Stimulated activated CD4-positive, alpha-beta T cell treated with anti-CD3 and anti-CD28 coated beads, Interleukin-12 subunit alpha, Interleukin-12 subunit beta, amount 100 ng/mL, for 4 hours (primary cell): ENCODE measurements around the gene SDHD.
A peak's percentile ranks its signal among the peaks of the same experiment; 100 is the strongest.
"Not testable (repeated sequence)": the region's sequence is repeated elsewhere in the genome, so short reads cannot be mapped to it uniquely, and the experiment has no call there.

Experiments used
- DNase-seq: peaks from one replicate; pipeline ENCODE4 v3.0.0-alpha.2; 2020

Gene SDHD

DNA sequence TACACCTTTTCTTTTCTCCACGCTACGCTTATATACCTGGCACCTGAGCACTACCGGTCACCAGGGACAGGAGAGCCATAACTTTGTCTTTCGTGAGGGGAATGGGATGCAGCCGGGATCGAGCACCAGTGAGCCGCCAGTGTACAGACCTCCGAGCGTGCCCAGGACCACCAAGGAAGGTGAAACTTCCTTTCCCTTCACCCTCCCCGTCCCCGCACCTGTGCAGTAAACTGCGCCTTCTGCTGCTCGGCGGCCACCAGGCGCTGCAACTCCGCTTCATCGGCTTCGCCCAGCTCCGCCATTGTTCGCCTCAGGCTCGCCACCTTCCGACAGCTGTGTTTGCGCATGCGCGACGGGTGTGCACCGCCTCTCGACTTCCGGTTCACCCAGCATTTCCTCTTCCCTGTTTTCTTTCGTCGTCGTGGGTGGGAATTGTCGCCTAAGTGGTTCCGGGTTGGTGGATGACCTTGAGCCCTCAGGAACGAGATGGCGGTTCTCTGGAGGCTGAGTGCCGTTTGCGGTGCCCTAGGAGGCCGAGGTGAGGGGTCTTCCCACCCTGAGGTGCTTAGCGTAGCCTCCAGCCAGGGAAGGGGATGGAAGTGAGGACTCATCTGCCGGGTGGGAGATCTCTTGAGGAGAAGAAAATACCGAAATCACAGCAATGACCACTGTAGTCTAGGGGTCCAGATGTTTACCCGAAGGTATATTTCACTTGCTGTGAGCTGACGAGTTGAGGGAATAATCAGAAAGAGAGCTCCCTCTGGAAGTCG, at the start of gene SDHD, which contains the start of gene TIMM8B:
Gene SDHD, plus strand, starts transcription at position 452 of the 770 bp plus-strand sequence. Its CDS starts 35 bp downstream, at position 487.
Gene TIMM8B, minus strand, starts transcription at position 335 of the 770 bp plus-strand sequence. Its CDS starts 33 bp downstream, at position 302.
- DNase-seq, result peak; percentile 89

DNA sequence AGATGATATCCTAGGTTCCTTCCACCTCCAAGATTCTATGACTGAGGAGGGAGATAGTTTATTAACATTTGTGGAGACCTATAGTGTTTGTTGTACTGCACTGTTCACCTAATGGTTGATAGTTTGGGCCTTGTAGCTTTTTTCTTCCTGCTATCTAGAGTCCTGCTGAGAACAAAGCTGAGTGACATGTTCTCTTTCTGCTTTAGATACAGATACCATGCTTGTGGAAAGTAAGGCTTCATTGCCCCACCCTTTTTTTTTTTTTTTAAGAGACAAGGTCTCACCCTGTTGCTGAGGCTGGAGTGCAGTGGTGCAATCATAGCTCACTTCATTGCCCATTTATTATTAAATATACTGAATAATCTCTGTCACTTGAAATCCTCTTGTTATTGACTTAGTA, 49.1 kb upstream of the SDHD start:
- DNase-seq, result no peak

DNA sequence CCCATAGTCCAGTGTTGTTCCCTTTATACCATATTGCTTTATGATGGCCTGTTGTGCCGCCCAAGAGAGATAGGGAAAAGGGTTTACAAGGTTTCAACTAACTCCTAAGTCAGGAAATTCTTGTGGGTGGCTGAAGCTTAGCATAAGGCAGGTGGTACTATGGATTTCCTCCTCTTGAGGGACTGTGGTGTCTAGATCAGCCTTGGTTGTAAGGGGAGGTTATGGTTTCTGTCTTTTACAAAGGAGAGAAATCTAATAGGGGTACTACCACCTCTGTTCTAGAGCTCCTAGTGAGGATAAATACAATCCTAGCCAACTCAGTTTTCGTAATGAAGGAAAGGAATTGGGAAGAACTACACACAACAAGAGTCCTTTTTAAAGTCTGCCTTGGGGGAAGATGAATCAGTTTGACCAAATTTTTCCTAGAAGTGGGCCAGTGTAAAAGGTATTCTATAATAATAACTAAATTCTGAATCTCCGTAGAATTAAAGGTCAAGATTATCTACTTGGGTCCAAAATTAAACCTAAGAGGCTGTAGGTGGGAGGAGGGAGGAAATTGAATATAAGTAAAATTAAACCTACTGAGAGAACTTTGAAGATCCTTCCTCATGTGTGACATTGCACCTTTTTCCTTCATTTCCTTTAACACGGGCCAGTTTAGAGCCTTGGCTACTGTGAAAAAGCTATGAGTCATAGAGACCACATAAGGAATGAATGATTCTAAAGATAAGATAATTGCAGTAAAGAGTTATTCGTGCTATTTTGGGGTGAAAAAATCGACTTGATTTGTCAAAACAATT, 44.3 kb upstream of the SDHD start:
- DNase-seq, result no peak

DNA sequence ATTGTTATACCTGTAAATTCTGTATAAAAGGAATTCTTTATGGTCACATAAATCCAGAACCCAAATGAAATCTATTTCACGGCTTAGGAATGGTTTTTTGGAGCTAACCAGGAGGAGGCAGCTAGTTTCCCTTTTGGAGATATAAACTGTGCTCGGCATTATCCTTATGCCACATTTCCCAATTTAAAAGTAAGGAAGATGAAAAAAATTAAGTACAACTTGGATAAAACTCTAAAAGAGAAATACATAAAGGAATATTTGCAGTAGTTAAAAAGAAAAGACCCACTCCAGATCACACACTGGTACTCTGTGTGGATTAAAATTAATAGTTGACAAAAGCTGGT, 43.7 kb upstream of the SDHD start:
- DNase-seq, result no peak

DNA sequence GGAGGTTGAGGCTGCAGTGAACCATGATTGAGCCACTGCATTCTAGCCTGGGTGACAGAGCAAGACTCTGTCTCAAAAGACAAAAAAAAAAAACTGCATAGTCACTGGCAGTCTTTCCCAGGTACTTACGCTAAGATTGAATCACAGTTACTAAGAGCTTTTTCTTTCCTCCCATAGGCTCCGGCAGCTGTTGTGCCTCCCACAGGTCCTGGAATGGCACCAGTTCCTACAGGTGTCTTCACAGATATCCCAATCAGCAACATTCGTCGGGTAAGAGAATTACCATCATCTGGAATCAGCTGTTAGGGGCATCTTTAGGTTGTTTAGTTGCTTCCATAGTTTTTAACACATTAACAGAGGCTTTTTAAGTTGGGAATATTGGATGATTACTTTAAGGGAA, 41.7 kb upstream of the SDHD start:
- DNase-seq, result no peak

DNA sequence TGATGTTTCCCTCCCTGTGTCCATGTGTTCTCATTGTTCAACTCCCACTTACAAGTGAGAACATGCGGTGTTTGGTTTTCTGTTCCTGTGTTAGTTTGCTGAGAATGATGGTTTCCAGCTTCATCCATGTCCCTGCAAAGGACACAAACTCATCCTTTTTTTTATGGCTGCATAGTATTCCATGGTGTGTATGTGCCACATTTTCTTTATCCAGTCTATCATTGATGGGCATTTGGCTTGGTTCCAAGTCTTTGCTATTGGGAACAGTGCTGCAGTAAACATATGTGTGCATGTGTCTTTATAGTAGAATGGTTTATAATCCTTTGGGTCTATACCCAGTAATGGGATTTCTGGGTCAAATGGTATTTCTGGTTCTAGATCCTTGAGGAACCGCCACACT, 40.0 kb upstream of the SDHD start:
- DNase-seq, result not testable (repeated sequence)

DNA sequence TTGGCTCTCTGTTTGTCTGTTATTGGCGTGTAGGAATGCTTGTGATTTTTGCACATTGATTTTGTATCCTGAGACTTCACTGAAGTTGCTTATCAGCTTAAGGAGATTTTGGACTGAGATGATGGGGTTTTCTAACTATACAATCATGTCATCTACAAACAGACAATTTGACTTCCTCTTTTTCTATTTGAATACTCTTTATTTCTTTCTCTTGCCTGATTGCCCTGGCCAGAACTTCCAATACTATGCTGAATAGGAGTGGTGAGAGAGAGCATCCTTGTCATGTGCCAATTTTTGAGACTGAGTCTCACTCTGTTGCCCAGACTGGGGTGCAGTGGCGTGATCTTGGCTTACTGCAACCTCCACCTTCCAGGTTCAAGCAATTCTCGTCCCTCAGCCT, 38.4 kb upstream of the SDHD start:
- not testable (repeated sequence) for DNase-seq

DNA sequence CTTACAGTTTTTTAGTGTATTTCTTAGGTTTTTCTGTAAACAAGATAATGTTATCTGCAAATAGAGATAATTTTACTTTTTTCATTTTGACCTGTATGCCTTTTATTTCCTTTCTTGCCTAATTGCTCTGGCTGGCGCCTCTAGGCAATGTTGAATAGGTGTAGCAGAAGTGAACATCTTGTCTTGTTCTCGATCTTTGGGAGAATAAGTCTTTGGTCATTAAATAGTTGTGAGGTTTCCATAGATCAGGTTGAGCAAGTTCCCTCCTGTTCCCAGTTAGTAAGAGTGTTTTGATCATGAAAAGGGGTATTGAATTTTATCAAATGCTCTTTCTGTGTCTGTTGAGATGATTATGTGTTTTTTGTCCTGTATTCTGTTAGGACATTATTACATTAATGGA, 36.9 kb upstream of the SDHD start:
- no peak for DNase-seq

DNA sequence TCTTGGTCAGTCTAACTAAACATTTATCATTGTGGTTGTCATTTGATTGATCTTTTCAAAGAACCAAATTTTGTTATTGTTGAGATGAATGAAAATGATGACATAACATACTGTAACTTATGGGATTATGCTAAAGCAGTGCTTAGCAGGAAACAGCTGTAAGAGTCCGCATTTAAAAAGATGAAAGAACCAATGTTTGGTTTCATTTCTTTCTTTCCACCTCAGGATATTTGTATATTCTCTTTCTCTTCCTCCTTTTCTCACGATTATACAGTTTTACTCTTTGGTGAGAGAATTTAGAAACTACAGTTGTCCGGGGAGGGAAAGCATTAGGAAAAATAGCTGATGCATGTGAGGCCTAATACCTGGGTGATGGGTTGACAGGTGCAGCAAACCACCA, 36.0 kb upstream of the SDHD start:
- DNase-seq, result no peak

DNA sequence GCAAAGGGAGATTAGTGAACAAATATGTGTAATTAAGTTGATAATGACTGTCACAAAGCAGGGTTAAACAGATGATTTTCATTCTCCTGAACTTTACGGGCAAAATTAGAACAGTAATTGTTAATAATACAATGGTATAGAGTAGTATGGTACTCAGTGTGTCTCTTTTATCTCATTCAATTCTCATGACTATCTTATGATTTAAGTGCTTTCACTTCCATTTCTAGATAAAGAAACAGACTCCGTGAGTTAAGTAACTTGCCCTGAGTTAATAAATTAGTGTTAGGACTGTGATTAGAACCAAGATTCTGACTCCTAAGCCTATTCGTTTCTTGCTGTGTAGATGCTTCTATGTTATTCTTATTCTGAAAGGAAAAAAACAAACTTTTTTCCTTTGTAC, 34.9 kb upstream of the SDHD start:
- no peak for DNase-seq

DNA sequence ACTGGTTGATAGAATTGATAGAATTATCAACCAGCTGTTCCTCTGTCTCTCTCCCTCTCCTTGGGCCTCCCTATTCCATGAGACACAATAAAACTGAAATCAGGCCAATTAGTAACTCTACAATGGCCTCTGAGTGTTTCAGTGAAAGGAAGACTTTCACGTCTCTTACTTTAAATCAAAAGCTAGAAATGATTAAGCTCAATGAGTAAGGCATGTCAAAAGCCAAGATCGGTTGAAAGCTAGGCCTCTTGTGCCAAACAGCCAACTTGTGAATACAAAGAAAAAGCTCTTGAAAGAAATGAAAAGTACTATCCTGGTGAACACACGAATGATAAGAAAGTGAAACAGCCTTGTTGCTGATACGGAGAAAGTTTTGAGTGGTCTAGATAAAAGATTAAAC, 29.5 kb upstream of the SDHD start:
- DNase-seq, result no peak

DNA sequence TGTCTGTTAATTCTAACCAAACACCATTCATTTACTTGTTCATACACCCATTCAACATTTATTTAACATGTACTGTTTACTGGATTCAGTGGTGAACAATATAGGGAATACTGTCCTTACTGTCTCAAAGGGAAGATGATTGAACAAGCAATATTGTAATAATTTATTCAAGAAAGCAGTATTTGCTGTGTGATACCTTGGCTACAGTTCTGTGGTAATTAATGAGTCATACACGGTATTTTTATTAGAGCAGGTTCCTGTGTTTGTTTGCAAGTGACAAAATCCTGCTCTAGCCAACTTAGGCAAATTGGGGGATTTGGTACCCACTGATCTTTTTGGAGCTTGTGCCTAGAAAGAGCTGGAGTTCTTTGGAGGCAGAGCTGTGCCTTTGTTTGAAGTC, 28.6 kb upstream of the SDHD start:
- no peak for DNase-seq

DNA sequence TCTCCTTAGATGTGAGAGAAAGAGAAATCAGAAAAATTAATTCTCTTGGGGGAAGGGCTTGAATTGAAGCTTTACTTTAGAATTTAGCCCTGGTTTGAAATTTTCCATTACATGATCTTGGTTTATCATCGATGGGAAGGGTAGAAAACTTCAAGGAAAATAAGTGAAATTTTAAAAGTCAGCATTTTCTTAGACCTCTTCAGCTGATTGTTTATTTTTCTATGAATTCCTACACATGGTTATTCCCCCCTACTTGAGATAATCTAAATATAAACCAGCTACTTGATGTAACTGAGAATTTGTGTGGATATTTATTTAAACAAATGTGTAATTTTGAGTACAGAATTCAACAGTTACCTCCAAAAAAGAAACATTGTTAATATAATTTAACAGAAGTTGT, 23.8 kb upstream of the SDHD start:
- DNase-seq, result no peak

DNA sequence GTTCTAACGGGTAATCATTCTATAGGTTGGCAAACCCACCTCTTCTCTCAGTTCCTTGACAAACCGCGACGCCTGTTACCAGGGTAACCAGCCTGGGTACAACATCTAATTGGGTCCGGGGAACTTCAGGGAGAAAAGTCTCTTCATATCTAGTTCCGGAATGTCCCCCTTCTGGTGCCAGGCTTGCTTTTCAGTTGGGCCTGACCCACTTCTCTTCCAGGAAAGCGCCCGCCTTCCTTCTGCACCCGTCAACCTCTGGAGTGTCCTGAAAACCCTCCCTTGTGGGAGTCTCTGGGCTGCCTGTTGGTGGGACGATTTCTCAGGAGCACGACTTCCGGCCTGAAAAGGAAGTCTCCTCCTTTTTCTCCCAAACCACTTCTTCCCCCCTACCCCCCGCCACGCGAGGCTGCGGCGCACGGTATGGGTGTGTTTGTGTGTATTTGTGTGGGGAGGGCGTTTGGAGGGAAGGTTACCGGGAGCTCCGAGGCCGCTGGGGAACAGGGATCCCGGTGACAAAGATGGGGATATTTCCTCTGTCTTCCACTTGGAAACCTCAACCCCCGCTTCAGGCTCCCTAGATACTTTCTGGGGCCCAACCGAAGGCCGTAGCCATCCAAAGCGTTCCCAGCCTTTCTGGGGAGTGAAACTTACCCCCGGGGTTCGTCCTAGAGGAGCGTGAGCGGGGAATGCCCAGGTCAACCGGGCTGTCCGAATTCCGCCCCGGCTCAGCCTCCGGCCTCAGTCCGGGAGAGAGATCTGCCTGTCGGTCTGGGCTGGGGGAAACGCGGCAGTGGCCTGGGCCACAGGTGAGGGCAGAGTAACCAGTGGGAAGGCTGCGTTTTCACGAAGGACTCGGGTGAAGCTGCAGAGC, 12.5 kb upstream of the SDHD start, which contains the start of the genes NKAPD1 and PIH1D2:
Gene NKAPD1, plus strand, starts transcription at position 359 of the 871 bp plus-strand sequence. CDS start 1,276 bp downstream, outside the sequence.
Gene PIH1D2, minus strand, starts transcription at position 77 of the 871 bp plus-strand sequence. CDS start 843 bp downstream, outside the sequence.
- DNase-seq, result peak; percentile 67

DNA sequence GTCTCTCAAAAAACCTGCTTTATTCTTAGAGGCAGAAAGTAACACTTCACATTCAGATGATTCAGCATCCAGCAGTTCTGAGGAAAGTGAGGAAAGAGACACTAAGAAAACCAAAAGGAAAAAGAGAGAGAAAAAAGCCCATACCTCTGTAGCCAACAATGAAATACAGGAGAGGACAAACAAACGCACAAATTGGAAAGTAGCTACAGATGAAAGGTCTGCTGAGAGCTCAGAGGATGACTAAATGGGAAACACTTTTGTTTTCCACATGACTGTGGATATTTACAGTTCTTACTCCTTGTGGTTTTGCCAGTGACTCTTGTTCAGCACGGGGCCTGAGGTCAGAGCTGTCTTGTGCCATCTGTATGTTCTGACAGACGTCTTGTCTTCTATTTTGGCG, 3.9 kb upstream of the SDHD start:
- no peak for DNase-seq

DNA sequence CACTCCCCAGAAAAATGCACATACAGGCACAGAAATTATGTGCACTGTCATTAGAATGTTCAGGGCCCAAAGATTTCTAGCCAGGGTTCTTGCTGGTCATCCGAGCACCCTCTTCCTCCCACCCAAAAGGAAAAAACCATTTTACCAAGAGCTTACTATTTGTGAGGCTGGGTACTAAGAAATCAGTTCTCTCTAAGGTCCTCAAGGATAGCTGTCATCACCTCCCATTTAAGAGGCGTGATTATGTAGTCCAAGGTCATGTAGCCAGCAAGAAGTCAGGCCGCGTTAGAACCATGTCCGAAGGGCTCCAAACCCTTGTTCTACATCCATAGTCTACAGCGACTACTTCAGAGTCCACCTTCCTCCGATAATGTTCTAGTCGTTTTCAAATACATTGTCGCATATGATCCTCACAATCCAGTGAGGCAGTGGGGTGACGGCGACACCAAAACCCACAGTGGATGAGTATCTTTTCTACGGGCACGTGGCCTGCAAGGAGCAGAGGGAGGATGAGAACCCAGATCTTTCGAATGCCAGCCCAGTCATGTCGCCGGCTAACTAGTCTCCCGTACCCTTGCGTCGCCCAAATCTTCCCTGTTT, 751 bp upstream of the SDHD start:
- peak; percentile 41 for DNase-seq

DNA sequence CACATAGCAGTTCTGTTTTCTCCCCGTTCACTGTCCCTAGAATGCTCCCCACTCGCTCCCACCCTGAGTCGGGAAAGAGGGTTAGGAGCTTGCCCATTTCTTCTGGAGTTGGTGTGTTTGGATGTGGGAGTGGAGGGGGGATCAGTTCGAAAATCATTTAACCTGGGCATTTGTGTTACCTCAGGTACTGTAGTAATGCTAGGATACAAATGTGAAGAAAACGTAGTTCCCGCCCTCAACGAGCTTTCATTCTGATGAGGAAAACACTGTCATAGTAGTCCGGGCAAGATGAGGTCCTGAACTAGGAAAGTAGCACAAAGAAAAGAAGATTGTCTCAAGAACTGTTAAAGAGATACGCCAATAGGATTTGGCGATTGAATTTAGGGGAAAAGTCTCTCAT, 539 bp downstream of the SDHD start:
- no peak for DNase-seq

DNA sequence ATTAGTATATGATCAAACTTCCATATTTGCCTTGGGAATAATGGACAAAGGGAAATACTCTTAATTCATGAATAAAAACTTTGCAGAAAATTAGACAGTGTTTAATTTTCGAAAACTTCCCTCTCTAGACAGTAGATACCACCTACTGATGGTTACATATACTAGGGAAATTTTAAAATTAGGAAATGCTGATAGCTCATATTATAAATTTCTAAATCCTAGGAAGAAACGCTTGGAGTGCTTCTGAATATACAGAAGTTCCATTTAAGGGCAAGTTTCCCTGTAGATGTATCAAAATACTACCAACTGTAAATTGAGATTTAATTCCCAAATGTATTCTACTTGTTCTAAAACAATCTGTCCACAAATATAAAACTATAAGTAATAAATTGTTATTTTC, 8.6 kb downstream of the SDHD start:
- DNase-seq, result not testable (repeated sequence)

DNA sequence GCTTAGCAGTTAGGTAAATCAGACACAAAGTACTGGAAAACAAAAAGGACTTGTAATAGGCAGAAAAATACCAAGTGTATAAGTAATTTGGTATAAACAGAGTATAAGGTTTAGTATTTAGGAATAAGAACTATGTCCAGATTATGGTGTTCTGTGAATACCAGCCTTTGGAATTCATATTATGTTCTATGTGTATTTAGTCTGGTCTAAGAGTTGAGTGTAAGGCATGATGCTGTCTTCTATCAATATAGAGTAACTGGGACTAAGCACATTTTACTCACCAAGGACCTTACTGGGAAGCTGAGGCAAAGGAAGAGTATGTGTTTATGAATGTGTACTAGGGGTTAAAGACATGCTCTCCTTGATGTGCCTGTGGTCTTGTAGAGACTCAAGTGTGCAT, 9.5 kb downstream of the SDHD start:
- no peak for DNase-seq

DNA sequence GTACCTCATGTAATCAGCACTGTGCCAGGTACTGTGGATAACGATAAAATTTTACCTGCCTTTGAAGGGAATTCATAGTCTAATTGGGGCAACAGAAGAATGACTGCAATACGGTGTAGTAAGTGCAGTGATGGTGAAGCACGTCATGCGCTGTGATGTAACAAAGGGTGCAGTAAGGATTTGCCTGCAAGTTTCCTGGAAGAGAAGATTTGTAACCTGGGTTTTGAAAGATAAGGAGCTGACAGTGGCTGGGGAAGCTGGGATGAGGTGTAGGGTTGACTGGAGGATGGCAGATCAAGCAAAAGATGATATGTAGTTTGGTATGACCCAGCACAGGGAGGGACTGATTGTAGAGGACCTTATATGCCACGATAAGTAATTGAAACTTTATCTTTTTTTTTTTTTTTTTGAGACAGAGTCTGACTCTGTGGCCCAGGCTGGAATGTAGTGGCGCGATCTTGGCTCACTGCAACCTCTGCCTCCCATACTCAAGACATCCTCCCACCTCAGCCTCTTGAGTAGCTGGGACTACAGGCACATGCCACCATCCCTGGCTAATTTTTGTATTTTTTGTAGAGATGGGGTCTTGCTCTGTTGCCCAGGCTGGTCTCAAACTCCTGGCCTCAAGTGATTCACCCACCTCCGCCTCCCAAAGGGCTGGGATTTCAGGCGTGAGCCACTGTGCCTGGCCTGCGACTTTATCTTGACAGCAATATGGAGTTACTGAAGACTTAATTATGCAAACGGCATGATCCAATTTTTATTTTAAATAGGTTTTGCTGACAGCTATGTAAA, 11.3 kb downstream of the SDHD start:
- DNase-seq, result no peak

DNA sequence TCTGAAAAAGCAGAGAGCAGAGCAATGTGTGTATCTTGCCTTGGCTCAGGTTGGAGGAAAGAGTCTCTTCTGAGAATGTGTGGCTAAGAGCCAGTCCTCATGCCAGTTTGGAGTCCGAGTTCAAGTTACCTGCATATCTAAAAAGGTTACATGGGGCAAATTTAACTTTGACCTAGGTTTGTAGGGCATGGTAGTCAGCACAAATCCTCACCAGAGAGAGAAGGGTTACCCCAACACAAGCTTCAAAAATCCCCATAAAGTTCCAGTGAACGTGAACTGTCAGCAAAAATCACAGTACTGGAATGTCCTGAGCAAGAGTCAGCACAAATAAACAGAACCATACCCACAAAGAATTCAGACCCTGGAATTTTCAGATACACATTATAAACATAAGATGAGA, 13.8 kb downstream of the SDHD start:
- no peak for DNase-seq

DNA sequence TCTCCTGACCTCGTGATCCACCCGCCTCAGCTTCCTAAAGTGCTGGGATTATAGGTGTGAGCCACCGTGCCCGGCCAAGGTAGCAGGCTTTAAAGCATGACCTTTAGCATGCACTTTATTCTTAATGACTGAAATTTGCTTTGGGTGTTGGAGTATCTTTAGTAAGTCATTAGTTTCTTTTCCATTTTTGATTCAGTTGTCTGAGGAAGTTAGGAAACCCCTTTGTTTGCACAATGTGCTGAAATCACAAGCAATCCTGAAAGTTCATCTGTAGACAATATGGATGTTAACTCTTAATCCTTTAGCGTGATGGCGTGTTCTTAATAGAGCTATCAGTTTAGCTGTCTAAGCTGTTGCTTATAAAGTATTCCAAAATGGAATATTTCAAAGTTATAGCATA, 16.8 kb downstream of the SDHD start:
- no peak for DNase-seq
